H1 (cell line): ENCODE results near the gene CAPN9. TPM values are rescaled to one million over a fixed set of nuclear protein-coding genes. Genes with fewer than 3 reads are reported as not detected.

Experiments used
- BCL11A ChIP-seq, 2 experiments: IDR thresholded peaks; one replicate each; pipeline ENCODE4 v1.6.1; 2011; ENCODE audit warnings: low read depth in 2 of 2, low read length in 2 of 2, mild to moderate bottlenecking in 2 of 2
- CHD1 ChIP-seq: IDR thresholded peaks from 2 replicates; pipeline ENCODE4 v1.6.1; 2012; ENCODE audit warnings: low read depth, low read length, improper control_type of control experiment
- CHD2 ChIP-seq: IDR thresholded peaks from 2 replicates; pipeline ENCODE4 v1.6.1; 2012; ENCODE audit warnings: low read length, improper control_type of control experiment
- GTF2F1 ChIP-seq: IDR thresholded peaks from 2 replicates; pipeline ENCODE4 v1.6.1; 2012; ENCODE audit warnings: low read depth, low read length, improper control_type of control experiment, borderline replicate concordance
- RFX5 ChIP-seq: IDR thresholded peaks from 2 replicates; pipeline ENCODE4 v1.6.1; 2011; ENCODE audit warnings: low read depth, low read length, improper control_type of control experiment, borderline replicate concordance
- RNF2 ChIP-seq: fragments of 200-900, 300-1000 bp; sonication (generic); IDR thresholded peaks from 2 replicates; pipeline ENCODE4 v1.7.1; 2016; ENCODE audit warnings: borderline replicate concordance, low read depth, mild to moderate bottlenecking, antibody characterized with exemption, low read length; ENCODE audit not compliant: poor library complexity, severe bottlenecking; ENCODE audit errors: missing control alignments
- polyA plus RNA-seq, 7 experiments: library from polyadenylated mRNA; depleted of rRNA in 3 of 7; stranded (reverse) in 5 of 7; unstranded in 2 of 7; fragments of >200 nt in 5 of 7; fragments of 200-250 nt in 2 of 7; gene quantifications; 1 replicate in 5 of 7; 2 replicates in 1 of 7; 4 replicates in 1 of 7; pipeline versions ENCODE4 v1.2.1 to v1.2.3, GENCODE V29; 2011 to 2013; ENCODE audit warnings: missing spikeins in 2 of 7, mixed read lengths in 2 of 7
- total RNA-seq: library from RNA; stranded (reverse); fragmentation: NEBNext Ultra II Directional; extraction: Animal tissue kit (Norgen Biotek cat#: 25700); gene quantifications from 2 replicates; pipeline ENCODE4 v1.2.1, GENCODE V29; 2021
- TF ChIP-seq, protein P1 (sequence below): fragments of 300-600 bp; sonication (generic); IDR thresholded peaks from 2 replicates; pipeline ENCODE4 v1.7.1; 2012; ENCODE audit warnings: low read length, moderate library complexity, mild to moderate bottlenecking, inconsistent platforms; ENCODE audit not compliant: insufficient replicate concordance

CAPN9 gene
- total and polyA plus RNA-seq, 2 of the 8 experiments (the other 6 are each of a cell fraction or from before 2014, with no cell fraction given), result 0.22 to 0.76 TPM

GRCh38 chr1:230710543-230710904 is 36.7 kb upstream of the CAPN9 start (continued):
- TF ChIP-seq RFX5 (no peak), RNF2 (no peak), BCL11A (IDR thresholded peaks at IDR 0.05; ENCODE audit: low read depth in 2 of 2, low read length in 2 of 2) (no peak), CHD2 (no peak), CHD1 (no peak), GTF2F1 (no peak)
- TF ChIP-seq, protein P1, sequence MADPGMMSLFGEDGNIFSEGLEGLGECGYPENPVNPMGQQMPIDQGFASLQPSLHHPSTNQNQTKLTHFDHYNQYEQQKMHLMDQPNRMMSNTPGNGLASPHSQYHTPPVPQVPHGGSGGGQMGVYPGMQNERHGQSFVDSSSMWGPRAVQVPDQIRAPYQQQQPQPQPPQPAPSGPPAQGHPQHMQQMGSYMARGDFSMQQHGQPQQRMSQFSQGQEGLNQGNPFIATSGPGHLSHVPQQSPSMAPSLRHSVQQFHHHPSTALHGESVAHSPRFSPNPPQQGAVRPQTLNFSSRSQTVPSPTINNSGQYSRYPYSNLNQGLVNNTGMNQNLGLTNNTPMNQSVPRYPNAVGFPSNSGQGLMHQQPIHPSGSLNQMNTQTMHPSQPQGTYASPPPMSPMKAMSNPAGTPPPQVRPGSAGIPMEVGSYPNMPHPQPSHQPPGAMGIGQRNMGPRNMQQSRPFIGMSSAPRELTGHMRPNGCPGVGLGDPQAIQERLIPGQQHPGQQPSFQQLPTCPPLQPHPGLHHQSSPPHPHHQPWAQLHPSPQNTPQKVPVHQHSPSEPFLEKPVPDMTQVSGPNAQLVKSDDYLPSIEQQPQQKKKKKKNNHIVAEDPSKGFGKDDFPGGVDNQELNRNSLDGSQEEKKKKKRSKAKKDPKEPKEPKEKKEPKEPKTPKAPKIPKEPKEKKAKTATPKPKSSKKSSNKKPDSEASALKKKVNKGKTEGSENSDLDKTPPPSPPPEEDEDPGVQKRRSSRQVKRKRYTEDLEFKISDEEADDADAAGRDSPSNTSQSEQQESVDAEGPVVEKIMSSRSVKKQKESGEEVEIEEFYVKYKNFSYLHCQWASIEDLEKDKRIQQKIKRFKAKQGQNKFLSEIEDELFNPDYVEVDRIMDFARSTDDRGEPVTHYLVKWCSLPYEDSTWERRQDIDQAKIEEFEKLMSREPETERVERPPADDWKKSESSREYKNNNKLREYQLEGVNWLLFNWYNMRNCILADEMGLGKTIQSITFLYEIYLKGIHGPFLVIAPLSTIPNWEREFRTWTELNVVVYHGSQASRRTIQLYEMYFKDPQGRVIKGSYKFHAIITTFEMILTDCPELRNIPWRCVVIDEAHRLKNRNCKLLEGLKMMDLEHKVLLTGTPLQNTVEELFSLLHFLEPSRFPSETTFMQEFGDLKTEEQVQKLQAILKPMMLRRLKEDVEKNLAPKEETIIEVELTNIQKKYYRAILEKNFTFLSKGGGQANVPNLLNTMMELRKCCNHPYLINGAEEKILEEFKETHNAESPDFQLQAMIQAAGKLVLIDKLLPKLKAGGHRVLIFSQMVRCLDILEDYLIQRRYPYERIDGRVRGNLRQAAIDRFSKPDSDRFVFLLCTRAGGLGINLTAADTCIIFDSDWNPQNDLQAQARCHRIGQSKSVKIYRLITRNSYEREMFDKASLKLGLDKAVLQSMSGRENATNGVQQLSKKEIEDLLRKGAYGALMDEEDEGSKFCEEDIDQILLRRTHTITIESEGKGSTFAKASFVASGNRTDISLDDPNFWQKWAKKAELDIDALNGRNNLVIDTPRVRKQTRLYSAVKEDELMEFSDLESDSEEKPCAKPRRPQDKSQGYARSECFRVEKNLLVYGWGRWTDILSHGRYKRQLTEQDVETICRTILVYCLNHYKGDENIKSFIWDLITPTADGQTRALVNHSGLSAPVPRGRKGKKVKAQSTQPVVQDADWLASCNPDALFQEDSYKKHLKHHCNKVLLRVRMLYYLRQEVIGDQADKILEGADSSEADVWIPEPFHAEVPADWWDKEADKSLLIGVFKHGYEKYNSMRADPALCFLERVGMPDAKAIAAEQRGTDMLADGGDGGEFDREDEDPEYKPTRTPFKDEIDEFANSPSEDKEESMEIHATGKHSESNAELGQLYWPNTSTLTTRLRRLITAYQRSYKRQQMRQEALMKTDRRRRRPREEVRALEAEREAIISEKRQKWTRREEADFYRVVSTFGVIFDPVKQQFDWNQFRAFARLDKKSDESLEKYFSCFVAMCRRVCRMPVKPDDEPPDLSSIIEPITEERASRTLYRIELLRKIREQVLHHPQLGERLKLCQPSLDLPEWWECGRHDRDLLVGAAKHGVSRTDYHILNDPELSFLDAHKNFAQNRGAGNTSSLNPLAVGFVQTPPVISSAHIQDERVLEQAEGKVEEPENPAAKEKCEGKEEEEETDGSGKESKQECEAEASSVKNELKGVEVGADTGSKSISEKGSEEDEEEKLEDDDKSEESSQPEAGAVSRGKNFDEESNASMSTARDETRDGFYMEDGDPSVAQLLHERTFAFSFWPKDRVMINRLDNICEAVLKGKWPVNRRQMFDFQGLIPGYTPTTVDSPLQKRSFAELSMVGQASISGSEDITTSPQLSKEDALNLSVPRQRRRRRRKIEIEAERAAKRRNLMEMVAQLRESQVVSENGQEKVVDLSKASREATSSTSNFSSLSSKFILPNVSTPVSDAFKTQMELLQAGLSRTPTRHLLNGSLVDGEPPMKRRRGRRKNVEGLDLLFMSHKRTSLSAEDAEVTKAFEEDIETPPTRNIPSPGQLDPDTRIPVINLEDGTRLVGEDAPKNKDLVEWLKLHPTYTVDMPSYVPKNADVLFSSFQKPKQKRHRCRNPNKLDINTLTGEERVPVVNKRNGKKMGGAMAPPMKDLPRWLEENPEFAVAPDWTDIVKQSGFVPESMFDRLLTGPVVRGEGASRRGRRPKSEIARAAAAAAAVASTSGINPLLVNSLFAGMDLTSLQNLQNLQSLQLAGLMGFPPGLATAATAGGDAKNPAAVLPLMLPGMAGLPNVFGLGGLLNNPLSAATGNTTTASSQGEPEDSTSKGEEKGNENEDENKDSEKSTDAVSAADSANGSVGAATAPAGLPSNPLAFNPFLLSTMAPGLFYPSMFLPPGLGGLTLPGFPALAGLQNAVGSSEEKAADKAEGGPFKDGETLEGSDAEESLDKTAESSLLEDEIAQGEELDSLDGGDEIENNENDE, result no peak
